DND-41 (cell line): ENCODE results near the gene PANX2.

Experiments
- EZH2 ChIP-seq: IDR thresholded peaks from 3 replicates; pipeline ENCODE4 v1.6.1; 2012; ENCODE audit warnings: borderline replicate concordance, low read depth, mild to moderate bottlenecking, moderate library complexity, low read length, inconsistent platforms; ENCODE audit not compliant: severe bottlenecking
- TF ChIP-seq, protein P1 (sequence below): IDR thresholded peaks from 2 replicates; pipeline ENCODE4 v1.5.1; 2012; ENCODE audit warnings: borderline replicate concordance, low read length, moderate library complexity, mild to moderate bottlenecking; ENCODE audit not compliant: poor library complexity, severe bottlenecking; ENCODE audit errors: extremely low read depth

DNA sequence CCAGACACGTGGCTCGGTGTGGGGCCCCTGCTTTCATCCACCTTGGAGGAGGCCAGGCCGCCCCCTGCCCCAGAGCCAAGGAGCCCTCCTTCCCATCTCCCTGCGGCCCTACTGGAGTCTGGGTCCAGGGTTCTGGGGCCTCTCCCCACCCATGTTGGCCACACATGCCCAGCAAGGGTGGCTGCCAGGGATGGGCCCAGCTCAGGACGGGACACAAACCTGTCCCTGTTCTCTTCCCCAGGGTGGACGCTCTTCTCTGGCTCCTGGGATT, 4.6 kb downstream of the PANX2 start:
- TF ChIP-seq, protein P1, sequence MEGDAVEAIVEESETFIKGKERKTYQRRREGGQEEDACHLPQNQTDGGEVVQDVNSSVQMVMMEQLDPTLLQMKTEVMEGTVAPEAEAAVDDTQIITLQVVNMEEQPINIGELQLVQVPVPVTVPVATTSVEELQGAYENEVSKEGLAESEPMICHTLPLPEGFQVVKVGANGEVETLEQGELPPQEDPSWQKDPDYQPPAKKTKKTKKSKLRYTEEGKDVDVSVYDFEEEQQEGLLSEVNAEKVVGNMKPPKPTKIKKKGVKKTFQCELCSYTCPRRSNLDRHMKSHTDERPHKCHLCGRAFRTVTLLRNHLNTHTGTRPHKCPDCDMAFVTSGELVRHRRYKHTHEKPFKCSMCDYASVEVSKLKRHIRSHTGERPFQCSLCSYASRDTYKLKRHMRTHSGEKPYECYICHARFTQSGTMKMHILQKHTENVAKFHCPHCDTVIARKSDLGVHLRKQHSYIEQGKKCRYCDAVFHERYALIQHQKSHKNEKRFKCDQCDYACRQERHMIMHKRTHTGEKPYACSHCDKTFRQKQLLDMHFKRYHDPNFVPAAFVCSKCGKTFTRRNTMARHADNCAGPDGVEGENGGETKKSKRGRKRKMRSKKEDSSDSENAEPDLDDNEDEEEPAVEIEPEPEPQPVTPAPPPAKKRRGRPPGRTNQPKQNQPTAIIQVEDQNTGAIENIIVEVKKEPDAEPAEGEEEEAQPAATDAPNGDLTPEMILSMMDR, result no peak
- no peak for TF ChIP-seq EZH2
